Astrocyte of the cerebellum (primary cell): ENCODE measurements around the gene HIGD1C.

Experiments used
- DNase-seq: peaks from one replicate; pipeline ENCODE4 v3.0.0-alpha.2; 2011; ENCODE audit warnings: low read depth
- H3K4me3 ChIP-seq: 2 replicates; pipeline ENCODE4 v1.5.1; 2011; ENCODE audit warnings: mild to moderate bottlenecking, low read depth, low read length, moderate library complexity
- in situ Hi-C: cut with HindIII; loops from 2 replicates; pipeline ENCODE4 v1.10.0; 2017; ENCODE audit warnings: low sequenced_read_pairs
- TF ChIP-seq, protein P1 (sequence below): IDR thresholded peaks from 2 replicates; pipeline ENCODE4 v1.5.1; 2012; ENCODE audit warnings: low read length, low read depth, moderate library complexity, mild to moderate bottlenecking; ENCODE audit errors: missing control alignments

The HIGD1C gene

GRCh38 chr12:50990147-50990727, 37.9 kb downstream of the HIGD1C start:
- H3K4me3 ChIP-seq, result no peak overlapping the region
- DNase-seq, result no peak
- in situ Hi-C loops, result no loop called here
- TF ChIP-seq, protein P1, sequence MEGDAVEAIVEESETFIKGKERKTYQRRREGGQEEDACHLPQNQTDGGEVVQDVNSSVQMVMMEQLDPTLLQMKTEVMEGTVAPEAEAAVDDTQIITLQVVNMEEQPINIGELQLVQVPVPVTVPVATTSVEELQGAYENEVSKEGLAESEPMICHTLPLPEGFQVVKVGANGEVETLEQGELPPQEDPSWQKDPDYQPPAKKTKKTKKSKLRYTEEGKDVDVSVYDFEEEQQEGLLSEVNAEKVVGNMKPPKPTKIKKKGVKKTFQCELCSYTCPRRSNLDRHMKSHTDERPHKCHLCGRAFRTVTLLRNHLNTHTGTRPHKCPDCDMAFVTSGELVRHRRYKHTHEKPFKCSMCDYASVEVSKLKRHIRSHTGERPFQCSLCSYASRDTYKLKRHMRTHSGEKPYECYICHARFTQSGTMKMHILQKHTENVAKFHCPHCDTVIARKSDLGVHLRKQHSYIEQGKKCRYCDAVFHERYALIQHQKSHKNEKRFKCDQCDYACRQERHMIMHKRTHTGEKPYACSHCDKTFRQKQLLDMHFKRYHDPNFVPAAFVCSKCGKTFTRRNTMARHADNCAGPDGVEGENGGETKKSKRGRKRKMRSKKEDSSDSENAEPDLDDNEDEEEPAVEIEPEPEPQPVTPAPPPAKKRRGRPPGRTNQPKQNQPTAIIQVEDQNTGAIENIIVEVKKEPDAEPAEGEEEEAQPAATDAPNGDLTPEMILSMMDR, result no peak

- in situ Hi-C loops, result no loop called here
- TF ChIP-seq, protein P1, result no peak
- no peak overlapping the region for H3K4me3 ChIP-seq
- no peak for DNase-seq
Observed at GRCh38 chr12:50990791-50991190, 38.4 kb downstream of the HIGD1C start.

DNA sequence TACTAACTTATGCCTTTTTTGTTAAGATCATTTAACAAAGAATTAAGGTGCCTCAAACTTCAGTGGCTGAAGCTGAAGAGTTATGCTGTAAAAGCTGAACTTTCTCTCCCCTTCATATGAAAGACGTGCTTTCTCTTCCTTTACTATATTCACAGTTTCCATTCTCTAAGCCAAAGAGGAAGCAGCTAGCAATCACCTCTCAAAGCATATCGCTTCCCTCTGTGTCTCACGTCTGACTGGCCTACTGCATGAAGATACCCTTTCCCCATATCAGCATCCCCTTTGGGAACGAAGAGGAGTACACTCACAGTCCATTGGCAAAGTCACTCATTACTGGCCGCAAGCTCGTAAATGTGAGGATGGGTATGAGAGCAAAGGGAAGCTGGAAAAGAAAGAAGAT, 38.9 kb downstream of the HIGD1C start:
- in situ Hi-C loops, result no loop called here
- TF ChIP-seq, protein P1, result no peak
- DNase-seq, result no peak
- H3K4me3 ChIP-seq, result no peak overlapping the region

GRCh38 chr12:50992819-50993218, 40.5 kb downstream of the HIGD1C start:
- in situ Hi-C loops, result no loop called here
- TF ChIP-seq, protein P1, result no peak
- DNase-seq, result no peak
- no peak overlapping the region for H3K4me3 ChIP-seq

- no peak overlapping the region for H3K4me3 ChIP-seq
- TF ChIP-seq, protein P1, result no peak
- DNase-seq, result no peak
- in situ Hi-C loops, result no loop called here
Observed at GRCh38 chr12:50999093-50999492, 46.7 kb downstream of the HIGD1C start.

DNA sequence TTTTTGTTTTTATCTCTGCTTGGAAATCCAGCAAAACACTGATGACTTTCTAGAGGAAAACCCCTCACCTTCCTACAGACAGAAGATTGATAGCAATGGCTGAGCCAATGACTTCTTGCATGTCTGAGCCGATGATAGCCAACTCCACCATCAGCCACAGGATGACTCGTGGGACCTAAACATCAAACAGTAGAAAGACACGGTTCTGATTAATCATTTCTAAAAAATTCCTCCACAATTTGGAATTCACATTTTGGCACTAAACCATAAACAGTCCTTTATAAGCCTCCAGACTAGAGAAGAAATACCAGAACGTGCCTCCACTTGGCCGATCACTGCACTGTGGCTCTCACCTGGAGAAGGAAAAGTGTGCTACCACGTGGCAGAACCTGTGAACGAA, 47.9 kb downstream of the HIGD1C start:
- TF ChIP-seq, protein P1, result no peak
- no peak overlapping the region for H3K4me3 ChIP-seq
- peak; percentile 16 for DNase-seq
- in situ Hi-C loops, result no loop called here
